Measurements from ENCODE around the gene FBXO45.
"Not testable (repeated sequence)": the region's sequence is repeated elsewhere in the genome, so short reads cannot be mapped to it uniquely, and the experiment has no call there.

Gene FBXO45

DNA sequence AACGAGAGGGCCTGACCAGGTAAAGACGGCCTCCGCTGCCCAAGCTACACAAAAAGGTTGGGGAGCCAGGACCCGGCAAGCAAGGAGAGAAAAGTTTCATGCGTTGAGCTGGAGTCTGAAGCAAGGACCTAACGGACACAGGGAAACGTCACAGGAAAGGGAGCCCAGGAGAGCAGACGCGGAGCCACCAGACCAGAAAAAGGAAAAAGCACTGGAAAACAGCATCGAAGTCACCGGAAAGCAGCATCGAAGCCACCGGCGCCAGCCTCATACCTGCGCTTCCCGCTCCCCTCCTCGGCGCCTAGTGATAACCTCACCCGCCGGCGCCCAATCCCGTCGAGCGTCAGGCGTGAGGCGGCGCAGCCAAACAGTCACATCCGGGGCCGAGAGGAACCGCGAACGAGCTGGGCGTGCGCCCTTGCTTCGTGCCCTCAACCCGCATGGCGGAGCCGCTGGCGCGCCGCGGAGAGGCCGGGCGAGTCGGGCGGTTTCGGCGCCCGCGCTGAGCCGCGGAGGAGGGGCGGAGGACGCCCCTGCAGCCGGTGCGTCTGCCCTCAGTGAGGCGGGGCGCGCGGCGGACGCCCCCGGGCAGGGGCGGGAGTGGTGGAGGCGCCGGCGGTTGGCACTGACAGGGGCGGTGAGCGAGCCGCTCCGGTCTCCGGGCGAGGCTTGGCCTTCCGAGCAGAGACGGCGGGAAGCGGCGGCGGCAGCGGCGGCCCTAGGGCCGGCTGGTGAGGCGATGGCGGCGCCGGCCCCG, at the start of gene FBXO45, which contains the start of gene WDR53:
FBXO45 (plus strand) TSS at position 415 of the 757 bp plus-strand sequence; CDS start at position 740, 325 bp downstream.
WDR53 (minus strand) TSS at position 309 of the 757 bp plus-strand sequence. CDS start 7,079 bp downstream, outside the sequence.
- peak; percentile 87 for DNase-seq (ENCODE audit: low read depth)

- no peak for DNase-seq (ENCODE audit: low read depth)
These were observed 49.3 kb upstream of the FBXO45 start for GRCh38 chr3:196518966-196519717.

GRCh38 chr3:196519718-196520082, 48.8 kb upstream of the FBXO45 start:
- DNase-seq (ENCODE audit: low read depth), result no peak

DNA sequence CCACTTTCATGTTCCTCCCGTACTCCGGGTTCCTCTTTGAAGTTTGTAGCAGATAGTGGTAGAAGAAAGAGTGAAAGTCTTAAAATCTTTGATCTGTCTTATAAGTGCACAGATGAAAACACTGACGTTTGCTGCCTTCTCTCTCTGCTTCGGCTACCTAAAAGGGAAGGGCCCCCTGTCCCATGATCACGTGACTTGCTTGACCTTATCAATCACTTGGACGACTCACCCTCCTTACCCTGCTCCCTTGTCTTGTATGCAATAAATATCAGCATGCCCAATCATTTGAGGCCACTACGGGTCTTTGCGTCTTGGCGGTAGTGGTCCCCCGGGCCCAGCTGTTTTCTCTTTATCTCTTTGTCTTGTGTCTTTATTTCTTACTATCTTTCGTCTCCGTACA, 47.2 kb upstream of the FBXO45 start:
- DNase-seq (ENCODE audit: low read depth), result not testable (repeated sequence)

- DNase-seq (ENCODE audit: low read depth), result no peak
These were observed 44.6 kb upstream of the FBXO45 start for GRCh38 chr3:196523841-196524240.

GRCh38 chr3:196524527-196524926, 43.9 kb upstream of the FBXO45 start:
- DNase-seq (ENCODE audit: low read depth), result no peak

DNA sequence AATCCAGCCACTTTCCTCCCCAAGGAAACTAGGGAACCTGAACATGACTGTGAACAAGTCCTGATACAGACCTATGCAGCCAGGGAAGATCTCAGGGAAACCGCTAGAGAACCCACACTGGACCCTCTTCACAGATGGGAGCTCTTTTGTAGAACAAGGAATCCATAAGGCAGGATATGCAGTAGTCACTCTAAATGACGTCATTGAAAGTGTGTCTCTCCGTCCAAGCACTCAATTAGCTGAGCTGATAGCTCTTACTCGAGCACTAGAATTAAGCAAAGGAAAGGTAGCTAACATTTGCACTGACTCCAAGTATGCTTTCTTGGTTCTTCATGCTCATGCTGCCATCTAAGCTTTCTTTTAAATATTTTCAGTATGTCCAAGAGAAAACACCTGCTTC, 43.3 kb upstream of the FBXO45 start:
- DNase-seq (ENCODE audit: low read depth), result no peak

DNA sequence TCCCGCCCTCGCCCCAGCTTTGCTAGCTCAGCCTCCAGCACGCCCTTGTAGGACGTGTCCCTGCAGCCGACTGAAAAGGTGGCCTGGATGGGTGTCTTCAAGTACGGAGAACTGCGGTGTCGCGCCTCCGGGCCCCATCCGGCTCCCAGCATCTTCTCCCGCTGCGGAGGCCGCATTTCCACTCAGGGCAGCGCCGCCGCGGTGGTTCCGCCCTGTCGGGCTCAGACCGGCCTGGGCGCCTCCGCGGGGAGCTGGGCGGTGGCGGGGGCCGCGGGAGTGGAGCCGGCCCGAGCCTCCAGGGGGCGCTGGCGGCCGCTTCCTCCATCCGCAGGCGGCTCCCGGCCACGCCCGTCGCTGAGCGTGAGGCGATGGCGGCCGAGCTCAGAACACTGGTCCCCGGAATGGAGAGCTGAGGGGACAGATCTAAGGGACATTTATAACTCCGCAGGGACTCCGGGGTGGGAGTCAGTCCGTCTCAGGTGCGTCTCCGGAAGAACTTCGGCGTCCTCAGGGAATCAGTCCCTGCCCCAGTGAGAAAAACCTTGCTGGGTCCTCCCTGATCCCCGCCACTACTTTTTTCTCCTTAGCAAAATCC, 39.7 kb upstream of the FBXO45 start:
- DNase-seq (ENCODE audit: low read depth), result peak; percentile 75

DNA sequence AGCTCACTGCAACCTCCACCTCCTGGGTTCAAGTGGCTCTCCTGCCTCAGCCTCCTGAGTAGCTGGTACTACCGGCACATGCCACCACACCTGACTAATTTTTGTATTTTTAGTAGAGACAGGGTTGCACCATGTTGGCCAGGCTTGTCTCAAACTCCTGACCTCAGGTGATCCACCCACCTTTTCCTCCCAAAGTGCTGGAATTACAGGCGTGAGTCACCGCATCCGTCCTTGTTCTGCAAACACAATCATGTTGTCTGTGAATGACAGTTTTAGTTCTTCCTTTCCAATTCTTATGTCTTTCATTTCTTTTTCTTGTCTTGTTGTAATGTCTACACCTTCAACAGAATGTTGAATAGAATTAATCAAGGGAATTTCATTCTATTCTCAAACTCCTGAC, 37.0 kb upstream of the FBXO45 start:
- no peak for DNase-seq (ENCODE audit: low read depth)

- DNase-seq (ENCODE audit: low read depth), result no peak
These were observed 35.2 kb upstream of the FBXO45 start for GRCh38 chr3:196533260-196533681.

- DNase-seq (ENCODE audit: low read depth), result peak; percentile 55
These were observed 31.0 kb upstream of the FBXO45 start for GRCh38 chr3:196537319-196537984.

GRCh38 chr3:196541684-196542445, 26.6 kb upstream of the FBXO45 start:
- DNase-seq (ENCODE audit: low read depth), result no peak

- no peak for DNase-seq (ENCODE audit: low read depth)
These were observed 23.9 kb upstream of the FBXO45 start for GRCh38 chr3:196544491-196544992.

- no peak for DNase-seq (ENCODE audit: low read depth)
These were observed 21.9 kb upstream of the FBXO45 start for GRCh38 chr3:196546537-196546936.

- DNase-seq (ENCODE audit: low read depth), result no peak
These were observed 21.4 kb upstream of the FBXO45 start for GRCh38 chr3:196547067-196547466.

- not testable (repeated sequence) for DNase-seq (ENCODE audit: low read depth)
These were observed 19.1 kb upstream of the FBXO45 start for GRCh38 chr3:196549312-196549711.

DNA sequence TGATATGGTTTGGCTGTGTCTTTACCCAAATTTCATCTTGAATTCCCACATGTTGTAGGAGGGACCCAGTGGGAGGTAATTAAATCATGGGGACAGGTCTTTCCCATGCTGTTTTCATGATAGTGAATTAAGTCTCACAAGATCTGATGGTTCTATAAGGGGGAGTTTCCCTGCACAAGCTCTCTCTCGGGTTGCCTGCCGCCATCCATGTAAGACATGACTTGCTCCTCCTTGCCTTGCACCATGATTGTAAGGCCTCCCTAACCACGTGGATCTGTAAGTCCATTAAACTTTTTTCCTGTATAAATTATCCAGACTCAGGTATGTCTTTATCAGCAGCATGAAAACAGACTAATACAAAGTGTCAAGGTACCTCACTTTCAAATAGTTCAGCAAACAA, 18.3 kb upstream of the FBXO45 start:
- DNase-seq (ENCODE audit: low read depth), result not testable (repeated sequence)

- no peak for DNase-seq (ENCODE audit: low read depth)
These were observed 16.2 kb upstream of the FBXO45 start for GRCh38 chr3:196552253-196552652.

DNA sequence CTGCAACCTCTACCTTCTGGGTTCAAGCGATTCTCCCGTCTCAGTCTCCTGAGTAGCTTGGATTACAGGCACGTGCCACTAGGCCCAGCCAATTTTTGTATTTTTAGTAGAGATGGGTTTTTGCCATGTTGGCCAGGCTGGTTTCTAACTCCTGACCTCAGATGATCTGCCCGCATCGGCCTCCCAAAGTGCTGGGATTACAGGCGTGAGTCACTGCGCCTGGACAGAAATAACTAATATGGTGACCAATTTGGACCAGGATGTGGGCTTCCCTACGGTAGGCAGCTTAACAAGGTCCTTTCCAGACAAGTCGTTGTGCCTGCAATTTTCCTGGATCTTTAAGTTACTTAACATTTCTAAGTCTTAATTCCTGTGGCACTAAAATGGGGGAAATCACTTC, 14.9 kb upstream of the FBXO45 start:
- no peak for DNase-seq (ENCODE audit: low read depth)

DNA sequence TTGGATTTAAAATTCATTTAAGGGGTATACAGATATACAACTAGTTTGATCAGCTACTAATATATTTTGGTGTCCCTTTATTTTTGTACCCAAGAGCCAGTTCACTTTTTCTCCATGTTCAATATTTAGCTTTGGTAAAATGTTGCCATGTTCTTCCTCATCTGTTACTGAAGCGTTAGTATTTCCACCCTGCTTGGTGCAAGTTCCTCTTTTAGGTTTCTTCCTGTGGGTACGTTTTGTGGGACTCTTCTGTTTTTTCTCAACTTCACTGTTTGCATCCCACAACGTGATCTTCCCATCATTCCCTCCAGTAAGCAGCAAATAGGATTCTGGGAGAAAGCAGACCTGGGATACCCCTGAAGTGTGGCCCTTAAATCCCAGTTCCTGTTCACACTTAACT, 14.3 kb upstream of the FBXO45 start:
- no peak for DNase-seq (ENCODE audit: low read depth)

- DNase-seq (ENCODE audit: low read depth), result no peak
These were observed 13.2 kb upstream of the FBXO45 start for GRCh38 chr3:196555295-196555694.
